PFSK-1 (cell line): Measurements from ENCODE around the gene CERS4.

Experiments
- FOXP2 ChIP-seq: optimal IDR thresholded peaks from 2 replicates; pipeline ENCODE3; 2011; ENCODE audit warnings: borderline replicate concordance, control low read depth, inconsistent platforms; ENCODE audit not compliant: insufficient read depth; ENCODE audit errors: extremely low read length, extremely low read depth
- POLR2AphosphoS5 ChIP-seq: IDR thresholded peaks from 2 replicates; pipeline ENCODE4 v1.6.1; 2012; ENCODE audit warnings: low read depth, mild to moderate bottlenecking, control low read depth, low read length, moderate library complexity
- SIN3A ChIP-seq: IDR thresholded peaks from 2 replicates; pipeline ENCODE4 v1.6.1; 2012; ENCODE audit warnings: mild to moderate bottlenecking, low read length, moderate library complexity, borderline replicate concordance; ENCODE audit not compliant: insufficient read depth
- TAF1 ChIP-seq: IDR thresholded peaks from 2 replicates; pipeline ENCODE4 v1.6.1; 2012; ENCODE audit warnings: low read length, control low read depth, borderline replicate concordance; ENCODE audit not compliant: insufficient read depth
- TF ChIP-seq, protein P1 (sequence below), 2 experiments: IDR thresholded peaks; 2 replicates each; pipeline versions ENCODE4 v1.6.1 to v1.8.0; 2011 to 2012; ENCODE audit warnings: low read depth in 2 of 2, low read length in 2 of 2, control low read depth in 1 of 2, inconsistent platforms in 1 of 2, mild to moderate bottlenecking in 1 of 2, moderate library complexity in 1 of 2; ENCODE audit not compliant: insufficient read depth in 1 of 2

Gene CERS4

GRCh38 chr19:8259142-8259921 lies 50.2 kb downstream of the CERS4 start:
- TF ChIP-seq TAF1: no peak
- TF ChIP-seq, protein P1, sequence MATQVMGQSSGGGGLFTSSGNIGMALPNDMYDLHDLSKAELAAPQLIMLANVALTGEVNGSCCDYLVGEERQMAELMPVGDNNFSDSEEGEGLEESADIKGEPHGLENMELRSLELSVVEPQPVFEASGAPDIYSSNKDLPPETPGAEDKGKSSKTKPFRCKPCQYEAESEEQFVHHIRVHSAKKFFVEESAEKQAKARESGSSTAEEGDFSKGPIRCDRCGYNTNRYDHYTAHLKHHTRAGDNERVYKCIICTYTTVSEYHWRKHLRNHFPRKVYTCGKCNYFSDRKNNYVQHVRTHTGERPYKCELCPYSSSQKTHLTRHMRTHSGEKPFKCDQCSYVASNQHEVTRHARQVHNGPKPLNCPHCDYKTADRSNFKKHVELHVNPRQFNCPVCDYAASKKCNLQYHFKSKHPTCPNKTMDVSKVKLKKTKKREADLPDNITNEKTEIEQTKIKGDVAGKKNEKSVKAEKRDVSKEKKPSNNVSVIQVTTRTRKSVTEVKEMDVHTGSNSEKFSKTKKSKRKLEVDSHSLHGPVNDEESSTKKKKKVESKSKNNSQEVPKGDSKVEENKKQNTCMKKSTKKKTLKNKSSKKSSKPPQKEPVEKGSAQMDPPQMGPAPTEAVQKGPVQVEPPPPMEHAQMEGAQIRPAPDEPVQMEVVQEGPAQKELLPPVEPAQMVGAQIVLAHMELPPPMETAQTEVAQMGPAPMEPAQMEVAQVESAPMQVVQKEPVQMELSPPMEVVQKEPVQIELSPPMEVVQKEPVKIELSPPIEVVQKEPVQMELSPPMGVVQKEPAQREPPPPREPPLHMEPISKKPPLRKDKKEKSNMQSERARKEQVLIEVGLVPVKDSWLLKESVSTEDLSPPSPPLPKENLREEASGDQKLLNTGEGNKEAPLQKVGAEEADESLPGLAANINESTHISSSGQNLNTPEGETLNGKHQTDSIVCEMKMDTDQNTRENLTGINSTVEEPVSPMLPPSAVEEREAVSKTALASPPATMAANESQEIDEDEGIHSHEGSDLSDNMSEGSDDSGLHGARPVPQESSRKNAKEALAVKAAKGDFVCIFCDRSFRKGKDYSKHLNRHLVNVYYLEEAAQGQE (IDR thresholded peaks at IDR 0.05; ENCODE audit: insufficient read depth in 1 of 2, low read depth in 2 of 2, low read length in 2 of 2): no peak
- no peak for TF ChIP-seq SIN3A
- TF ChIP-seq FOXP2: no peak
- TF ChIP-seq POLR2AphosphoS5: no peak

- TF ChIP-seq FOXP2 (no peak), TAF1 (no peak), POLR2AphosphoS5 (no peak), SIN3A (no peak)
- TF ChIP-seq, protein P1 (IDR thresholded peaks at IDR 0.05; ENCODE audit: insufficient read depth in 1 of 2, low read depth in 2 of 2, low read length in 2 of 2): no peak
These were observed 50.7 kb downstream of the CERS4 start for GRCh38 chr19:8259922-8260247.

DNA sequence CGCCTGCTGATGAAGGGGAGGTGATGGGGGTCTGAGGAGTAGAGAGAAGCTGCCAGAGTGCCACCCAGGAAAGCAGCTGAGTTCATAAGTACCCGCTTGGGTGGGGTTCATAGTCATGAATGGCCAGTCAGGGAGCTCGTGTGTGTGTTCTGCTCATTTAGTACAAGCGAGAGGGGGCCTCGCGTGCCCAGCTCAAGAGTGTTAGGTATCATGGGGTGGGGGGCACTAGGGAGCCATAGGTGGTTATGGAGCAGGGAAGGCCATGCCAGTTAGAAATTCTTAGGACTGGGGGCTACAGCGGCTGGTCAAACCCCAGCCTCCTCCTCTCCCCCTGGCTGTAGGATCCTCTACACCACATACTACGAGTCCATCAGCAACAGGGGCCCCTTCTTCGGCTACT lies 52.2 kb downstream of the CERS4 start:
- no peak for TF ChIP-seq TAF1
- no peak for TF ChIP-seq SIN3A
- TF ChIP-seq POLR2AphosphoS5: no peak
- TF ChIP-seq FOXP2: no peak
- TF ChIP-seq, protein P1 (IDR thresholded peaks at IDR 0.05; ENCODE audit: insufficient read depth in 1 of 2, low read depth in 2 of 2, low read length in 2 of 2): no peak

DNA sequence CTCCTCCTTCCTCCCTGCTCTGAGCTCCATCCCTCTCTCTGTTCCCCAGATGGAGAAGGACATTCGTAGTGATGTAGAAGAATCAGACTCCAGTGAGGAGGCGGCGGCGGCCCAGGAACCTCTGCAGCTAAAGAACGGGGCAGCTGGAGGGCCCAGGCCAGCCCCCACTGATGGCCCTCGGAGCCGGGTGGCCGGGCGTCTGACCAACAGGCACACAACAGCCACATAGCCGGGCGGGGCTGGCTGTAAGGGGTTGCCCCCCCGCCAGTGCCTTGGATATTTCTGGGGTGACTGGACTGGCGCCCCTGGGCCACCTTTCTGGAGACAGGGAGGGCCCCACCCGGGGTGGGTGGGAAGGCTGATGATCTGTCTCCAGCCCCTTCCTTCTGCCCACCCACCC lies 52.7 kb downstream of the CERS4 start:
- TF ChIP-seq POLR2AphosphoS5 (no peak), SIN3A (no peak), FOXP2 (no peak), TAF1 (no peak)
- TF ChIP-seq, protein P1 (IDR thresholded peaks at IDR 0.05; ENCODE audit: insufficient read depth in 1 of 2, low read depth in 2 of 2, low read length in 2 of 2): no peak
